Ecto neural progenitor cell (in vitro differentiated cells): ENCODE measurements around the gene KIF24.
"Not testable (repeated sequence)": the region's sequence is repeated elsewhere in the genome, so short reads cannot be mapped to it uniquely, and the experiment has no call there.

Experiments used
- DNase-seq: peaks from one replicate; pipeline ENCODE4 v3.0.0-alpha.2; 2018; ENCODE audit warnings: low spot score

The KIF24 gene

DNA sequence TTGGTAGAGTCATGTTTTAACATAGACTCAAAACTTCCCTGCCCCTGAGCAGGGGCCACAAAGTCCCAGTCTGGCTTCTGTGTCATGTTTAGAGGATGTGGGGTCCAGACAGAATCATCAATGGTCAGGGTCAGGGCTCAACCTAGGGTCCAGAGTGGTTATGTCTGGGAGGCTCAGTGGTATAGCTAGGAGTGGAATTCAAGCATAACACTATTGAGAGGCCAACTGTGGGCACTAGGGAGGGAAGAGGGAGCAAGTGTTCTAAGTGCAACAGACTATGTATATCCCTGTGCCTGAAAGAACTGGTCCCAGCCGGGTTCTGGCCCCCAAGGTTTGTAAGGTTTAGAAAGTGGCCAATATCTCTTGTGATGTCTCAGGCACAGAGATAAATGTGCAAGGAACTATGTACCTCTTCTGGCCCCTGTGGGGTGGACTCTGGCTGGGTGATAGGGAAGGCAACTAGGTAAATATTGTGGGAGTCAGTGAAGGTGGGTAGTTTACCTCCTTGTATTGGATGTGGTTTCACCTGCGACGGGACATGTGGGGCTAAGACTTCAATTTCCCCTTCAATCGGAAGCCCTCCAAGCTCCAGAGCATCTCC is 33.6 kb upstream of the KIF24 start:
- DNase-seq, result peak; percentile 29

GRCh38 chr9:34352957-34353356 is 23.9 kb upstream of the KIF24 start:
- not testable (repeated sequence) for DNase-seq

GRCh38 chr9:34352122-34352652 is 23.1 kb upstream of the KIF24 start:
- peak; percentile 3 for DNase-seq

GRCh38 chr9:34349324-34349723 is 20.3 kb upstream of the KIF24 start:
- DNase-seq, result no peak

DNA sequence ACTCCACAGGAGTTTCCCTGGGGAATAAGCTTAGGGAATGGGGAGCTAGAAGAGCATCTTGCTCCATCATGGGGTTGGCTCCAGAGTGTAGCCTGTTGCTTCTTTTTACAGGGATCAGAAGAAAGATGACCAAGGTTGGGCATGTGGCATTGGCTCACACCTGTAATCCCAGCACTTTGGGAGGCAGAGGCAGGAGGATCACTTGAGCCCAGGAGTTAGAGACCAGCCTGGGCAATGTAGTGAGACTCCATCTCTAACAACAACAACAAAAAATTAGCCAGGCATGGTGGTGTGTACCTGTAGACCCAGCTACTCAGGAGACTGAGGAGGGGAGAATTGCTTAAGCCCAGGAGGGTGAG is 18.7 kb upstream of the KIF24 start:
- no peak for DNase-seq

GRCh38 chr9:34346873-34347799 is 18.1 kb upstream of the KIF24 start:
- DNase-seq, result no peak

DNA sequence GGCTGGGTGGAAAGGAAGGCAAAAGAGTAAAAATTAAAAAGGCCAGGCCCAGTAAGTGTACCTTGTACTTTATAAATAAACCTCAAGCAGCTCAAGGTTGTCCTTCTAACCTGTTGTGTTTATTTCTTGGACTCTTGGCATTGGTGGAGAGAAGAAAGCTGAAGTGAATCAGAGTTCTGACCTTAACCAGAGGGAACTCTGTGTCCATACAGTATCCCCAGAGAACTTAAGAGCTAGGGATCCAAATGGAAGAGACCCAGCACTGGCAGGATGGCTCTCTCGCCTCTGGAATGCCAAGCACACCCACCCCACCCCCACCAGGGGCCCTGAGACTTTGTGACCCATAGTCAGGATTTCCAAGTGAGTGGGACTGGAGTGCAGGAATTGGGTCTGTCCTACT is 14.5 kb upstream of the KIF24 start:
- DNase-seq, result no peak

GRCh38 chr9:34343090-34343489 is 14.0 kb upstream of the KIF24 start:
- no peak for DNase-seq

GRCh38 chr9:34341659-34342295 is 12.7 kb upstream of the KIF24 start:
- no peak for DNase-seq

- DNase-seq, result no peak
These were observed 9.8 kb upstream of the KIF24 start for GRCh38 chr9:34338665-34339385.

DNA sequence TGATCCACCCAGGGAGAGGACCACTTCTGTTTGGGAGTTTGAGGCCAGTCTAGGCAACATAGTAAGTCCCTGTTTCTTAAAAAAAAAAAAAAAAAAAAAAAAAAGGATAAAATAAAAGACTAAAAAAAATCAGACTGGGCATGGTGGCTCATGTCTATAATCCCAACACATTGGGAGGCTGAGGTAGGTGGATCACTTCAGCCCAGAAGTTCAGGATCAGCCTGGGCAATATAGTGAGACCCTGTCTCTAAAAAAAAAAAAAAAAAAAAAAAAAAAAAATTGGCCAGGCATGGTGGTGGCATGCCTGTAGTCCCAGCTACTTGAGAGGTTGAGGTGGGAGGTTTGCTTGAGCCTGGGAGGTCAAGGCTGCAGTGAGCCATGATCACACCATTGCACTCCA is 9.0 kb upstream of the KIF24 start:
- DNase-seq, result not testable (repeated sequence)

DNA sequence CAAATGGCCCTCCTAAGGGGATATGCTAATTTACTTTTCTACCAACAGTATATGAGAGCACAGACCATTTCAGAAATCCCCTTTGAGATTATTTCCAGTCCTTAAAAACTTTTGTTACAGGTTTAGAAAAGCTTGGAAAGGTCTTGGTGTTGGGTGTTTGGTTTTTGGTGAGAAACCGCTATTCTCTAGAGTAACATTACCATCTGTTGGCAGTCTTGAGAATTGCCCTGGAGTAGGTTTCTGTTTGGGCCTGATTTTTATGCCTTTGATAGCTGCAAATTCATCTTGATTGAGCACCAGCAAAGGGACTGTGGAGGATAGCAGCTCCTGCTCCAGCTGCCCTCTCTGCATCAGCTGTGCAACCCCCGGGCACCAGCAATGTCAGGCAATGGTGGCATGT is 8.3 kb upstream of the KIF24 start:
- DNase-seq, result no peak

DNA sequence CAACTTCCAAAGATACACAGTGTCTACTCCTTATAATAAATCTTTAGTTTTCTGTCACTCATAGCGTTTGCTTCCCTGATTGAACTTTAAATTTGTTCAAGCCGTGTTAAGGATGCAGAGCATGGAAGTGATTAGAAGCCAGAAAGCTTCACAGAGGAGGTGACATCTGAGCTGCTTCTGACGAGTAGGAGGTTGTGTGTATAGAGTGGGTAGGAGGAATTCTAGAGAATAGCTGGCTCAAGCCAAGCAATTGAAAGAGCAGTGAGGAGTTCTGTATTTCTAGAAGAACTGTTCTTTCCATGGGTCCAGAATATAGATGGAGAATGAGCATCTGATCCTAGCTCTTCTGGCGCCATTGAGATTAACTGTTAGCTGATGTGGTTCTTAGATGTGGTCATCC is 6.3 kb upstream of the KIF24 start:
- DNase-seq, result no peak

- DNase-seq, result no peak
These were observed 5.8 kb upstream of the KIF24 start for GRCh38 chr9:34334916-34335315.

DNA sequence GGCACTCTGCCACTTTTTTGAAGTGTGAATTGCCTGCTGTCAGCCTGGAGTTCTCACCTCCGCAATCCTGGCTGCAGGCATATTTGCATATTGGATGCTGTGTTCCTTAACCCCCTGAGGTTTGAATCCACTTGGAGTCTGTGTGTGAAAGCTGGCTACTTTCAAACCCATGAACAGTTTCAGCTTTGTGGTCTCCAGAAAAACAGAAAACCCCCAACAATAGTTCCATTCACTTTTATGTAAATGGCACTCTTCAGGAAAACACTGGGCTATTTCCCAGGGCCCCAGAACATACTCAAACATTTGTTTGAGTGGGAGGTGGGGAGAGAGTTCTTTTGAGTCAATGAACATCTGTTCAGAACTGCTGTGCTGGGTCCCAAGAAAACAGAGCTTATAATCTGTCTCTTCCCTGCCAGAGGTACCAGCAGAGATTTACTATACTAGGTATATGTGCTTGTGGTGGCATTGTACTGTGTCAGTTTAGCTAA is 5.3 kb upstream of the KIF24 start:
- DNase-seq, result no peak

GRCh38 chr9:34333836-34334235 is 4.8 kb upstream of the KIF24 start:
- DNase-seq, result no peak

- no peak for DNase-seq
These were observed 3.3 kb upstream of the KIF24 start for GRCh38 chr9:34332076-34332964.

DNA sequence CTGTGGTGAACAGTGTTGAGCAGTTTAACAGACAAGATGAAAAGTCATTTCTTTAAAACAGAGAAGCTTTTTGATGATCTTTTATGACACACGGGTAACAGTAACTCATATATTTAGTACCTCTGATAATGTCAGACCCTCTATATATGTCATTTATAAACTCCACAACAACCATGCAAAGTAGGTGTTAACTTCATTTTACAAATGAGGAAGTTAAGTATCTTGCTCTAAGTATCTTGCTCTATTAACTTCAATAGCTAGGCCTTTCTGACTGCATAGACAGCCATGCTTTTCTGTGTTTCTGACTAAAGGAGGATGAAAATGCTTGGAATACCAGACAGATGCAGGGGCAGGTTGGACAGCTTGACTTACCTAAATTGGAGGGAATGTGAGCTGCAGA is 2.1 kb upstream of the KIF24 start:
- no peak for DNase-seq

GRCh38 chr9:34328500-34328986 is 525 bp downstream of the KIF24 start:
- no peak for DNase-seq

DNA sequence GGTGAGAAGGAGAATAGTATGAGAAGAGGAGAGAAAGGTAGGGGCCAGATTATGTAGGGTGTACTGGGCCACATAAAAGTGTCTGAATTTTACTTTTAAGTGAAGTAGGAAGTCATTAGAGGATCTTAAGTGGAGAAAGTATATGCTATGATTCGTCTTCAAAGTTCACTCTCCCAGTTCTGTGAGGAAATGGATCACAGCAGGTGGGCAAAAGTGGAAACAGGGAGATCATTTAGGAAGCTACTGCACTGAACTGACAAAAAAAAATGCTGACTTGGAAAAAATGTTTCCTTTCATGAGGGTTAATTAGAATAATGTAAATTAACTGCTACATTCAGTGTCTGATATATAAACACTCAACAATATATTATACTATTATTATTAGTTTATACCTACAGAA is 2.4 kb downstream of the KIF24 start:
- no peak for DNase-seq
